Prostate gland (tissue), 2 donors: ENCODE data around the gene IPO13. TPM values are rescaled to one million over a fixed set of nuclear protein-coding genes. Genes with fewer than 3 reads are reported as not detected.

Source experiments
- DNase-seq: peaks from one replicate; pipeline ENCODE4 v3.0.0-alpha.2; 2019; ENCODE audit warnings: low spot score
- H3K27ac ChIP-seq, 2 donors: fragments of 200-600 bp; sonication (generic); 2 replicates each; pipeline ENCODE4 v1.5.1; 2017 to 2019
- H3K27me3 ChIP-seq: fragments of 200-600 bp; sonication (generic); replicated peaks from 2 replicates; pipeline ENCODE4 v1.5.1; 2019; ENCODE audit not compliant: insufficient read depth
- H3K36me3 ChIP-seq, 2 donors: fragments of 200-600 bp; sonication (generic); 1 replicate in 1 of 2; 2 replicates in 1 of 2; pipeline versions ENCODE4 v1.5.1 to v1.8.1; 2017 to 2019
- H3K4me1 ChIP-seq: fragments of 200-600 bp; sonication (generic); replicated peaks from 2 replicates; pipeline ENCODE4 v1.5.1; 2019
- H3K4me3 ChIP-seq, 2 donors: fragments of 200-600 bp; sonication (generic); 2 replicates each; pipeline ENCODE4 v1.5.1; 2017 to 2019
- H3K9me3 ChIP-seq: fragments of 200-600 bp; sonication (generic); 2 replicates; pipeline ENCODE4 v1.5.1; 2017
- POLR2A ChIP-seq: fragments of 450-650 bp; IDR thresholded peaks from one replicate; pipeline ENCODE4 v1.6.1; 2016; ENCODE audit warnings: antibody characterized with exemption, mild to moderate bottlenecking
- POLR2AphosphoS5 ChIP-seq: sonication (generic); formaldehyde crosslinking; IDR thresholded peaks from one replicate; pipeline ENCODE4 v1.6.1; 2017; ENCODE audit warnings: antibody characterized with exemption
- WGBS: methylation state at CpG from one replicate; pipeline ENCODE4 v1.1.5; 2018; 5-methylcytosine and 5-hydroxymethylcytosine counted together
- intact Hi-C: fragments of 100-400 bp; cut with DNase I; formaldehyde crosslinking; loops from one replicate; pipeline ENCODE4 v1.14.2; 2022
- total RNA-seq, 2 donors: library from RNA; depleted of rRNA; stranded (reverse); fragments of >200 nt; gene quantifications; one replicate each; pipeline ENCODE4 v1.1.0, GENCODE V29; 2016
- TF ChIP-seq, protein P1 (sequence below), 4 experiments: fragments of 200-600 bp in 2 of 4; fragments of 450-650 bp in 2 of 4; sonication (generic) in 2 of 4; IDR thresholded peaks; 1 replicate in 3 of 4; 2 replicates in 1 of 4; pipeline ENCODE4 v1.5.1; 2016 to 2019; ENCODE audit warnings: antibody characterized with exemption in 4 of 4, mild to moderate bottlenecking in 2 of 4, moderate library complexity in 2 of 4

IPO13 gene
- total RNA-seq, 2 donors from 2014 or later: 27.7 to 55.7 TPM

DNA sequence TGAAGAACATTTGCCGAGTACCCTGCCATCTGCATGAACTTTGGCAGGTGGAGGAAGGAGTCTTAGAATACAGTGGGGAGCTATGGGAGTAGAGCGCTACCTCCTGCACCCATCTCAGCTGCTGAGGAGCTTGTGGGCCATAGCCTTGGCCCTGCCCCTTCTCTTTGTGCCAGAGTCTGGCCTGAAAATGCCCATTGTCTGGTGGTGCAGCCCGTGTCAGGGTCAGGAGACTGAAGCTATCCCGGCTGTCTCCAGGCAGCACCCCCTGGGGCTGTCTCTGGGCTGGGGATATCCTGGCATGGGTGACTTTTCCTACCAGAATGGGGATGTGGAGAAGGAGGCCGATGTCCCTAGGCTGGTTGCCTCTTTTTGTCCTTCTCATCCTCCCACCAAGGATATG, 7.3 kb downstream of the IPO13 start:
- H3K36me3 ChIP-seq: peaks cover 0 to 8% of the 10 kb centered on the region in 2 donors
- no peaks in the 10 kb centered on the region for H3K9me3 ChIP-seq
- H3K4me3 ChIP-seq: no peak overlapping the region
- TF ChIP-seq, protein P1, sequence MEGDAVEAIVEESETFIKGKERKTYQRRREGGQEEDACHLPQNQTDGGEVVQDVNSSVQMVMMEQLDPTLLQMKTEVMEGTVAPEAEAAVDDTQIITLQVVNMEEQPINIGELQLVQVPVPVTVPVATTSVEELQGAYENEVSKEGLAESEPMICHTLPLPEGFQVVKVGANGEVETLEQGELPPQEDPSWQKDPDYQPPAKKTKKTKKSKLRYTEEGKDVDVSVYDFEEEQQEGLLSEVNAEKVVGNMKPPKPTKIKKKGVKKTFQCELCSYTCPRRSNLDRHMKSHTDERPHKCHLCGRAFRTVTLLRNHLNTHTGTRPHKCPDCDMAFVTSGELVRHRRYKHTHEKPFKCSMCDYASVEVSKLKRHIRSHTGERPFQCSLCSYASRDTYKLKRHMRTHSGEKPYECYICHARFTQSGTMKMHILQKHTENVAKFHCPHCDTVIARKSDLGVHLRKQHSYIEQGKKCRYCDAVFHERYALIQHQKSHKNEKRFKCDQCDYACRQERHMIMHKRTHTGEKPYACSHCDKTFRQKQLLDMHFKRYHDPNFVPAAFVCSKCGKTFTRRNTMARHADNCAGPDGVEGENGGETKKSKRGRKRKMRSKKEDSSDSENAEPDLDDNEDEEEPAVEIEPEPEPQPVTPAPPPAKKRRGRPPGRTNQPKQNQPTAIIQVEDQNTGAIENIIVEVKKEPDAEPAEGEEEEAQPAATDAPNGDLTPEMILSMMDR (IDR thresholded peaks at IDR 0.05): no peak
- no peak for TF ChIP-seq POLR2AphosphoS5
- no peak for TF ChIP-seq POLR2A
- intact Hi-C loops: no loop called here
- 93% methylated on average over 5 of the region's 5 CpGs for WGBS
- H3K27me3 ChIP-seq: no peaks in the 10 kb centered on the region
- DNase-seq: no peak
- peaks cover under 1% of the 10 kb centered on the region for H3K4me1 ChIP-seq
- H3K27ac ChIP-seq: no peak overlapping the region

DNA sequence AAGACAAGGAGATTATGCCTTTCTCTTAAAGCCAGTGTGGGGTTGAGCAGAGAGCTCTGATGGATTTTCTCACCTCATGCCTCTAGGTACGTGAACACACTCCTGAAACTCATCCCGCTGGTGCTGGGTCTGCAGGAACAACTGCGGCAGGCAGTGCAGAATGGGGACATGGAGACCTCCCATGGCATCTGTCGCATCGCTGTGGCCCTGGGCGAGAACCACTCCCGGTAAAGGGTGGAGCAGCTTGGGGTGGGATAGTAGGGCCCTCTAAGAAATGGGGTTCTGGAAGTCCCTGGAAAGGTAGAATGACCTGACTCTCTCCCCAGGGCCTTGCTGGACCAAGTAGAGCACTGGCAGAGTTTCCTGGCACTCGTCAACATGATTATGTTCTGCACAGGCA, 9.5 kb downstream of the IPO13 start:
- no peaks in the 10 kb centered on the region for H3K9me3 ChIP-seq
- peaks cover 0 to 8% of the 10 kb centered on the region in 2 donors for H3K36me3 ChIP-seq
- 97% methylated on average over 8 of the region's 8 CpGs for WGBS
- no peaks in the 10 kb centered on the region for H3K4me1 ChIP-seq
- no peak for DNase-seq
- intact Hi-C loops: no loop called here
- TF ChIP-seq, protein P1 (IDR thresholded peaks at IDR 0.05): no peak
- TF ChIP-seq POLR2AphosphoS5: no peak
- TF ChIP-seq POLR2A: no peak
- no peak overlapping the region for H3K4me3 ChIP-seq
- H3K27me3 ChIP-seq: no peaks in the 10 kb centered on the region
- H3K27ac ChIP-seq: no peak overlapping the region

DNA sequence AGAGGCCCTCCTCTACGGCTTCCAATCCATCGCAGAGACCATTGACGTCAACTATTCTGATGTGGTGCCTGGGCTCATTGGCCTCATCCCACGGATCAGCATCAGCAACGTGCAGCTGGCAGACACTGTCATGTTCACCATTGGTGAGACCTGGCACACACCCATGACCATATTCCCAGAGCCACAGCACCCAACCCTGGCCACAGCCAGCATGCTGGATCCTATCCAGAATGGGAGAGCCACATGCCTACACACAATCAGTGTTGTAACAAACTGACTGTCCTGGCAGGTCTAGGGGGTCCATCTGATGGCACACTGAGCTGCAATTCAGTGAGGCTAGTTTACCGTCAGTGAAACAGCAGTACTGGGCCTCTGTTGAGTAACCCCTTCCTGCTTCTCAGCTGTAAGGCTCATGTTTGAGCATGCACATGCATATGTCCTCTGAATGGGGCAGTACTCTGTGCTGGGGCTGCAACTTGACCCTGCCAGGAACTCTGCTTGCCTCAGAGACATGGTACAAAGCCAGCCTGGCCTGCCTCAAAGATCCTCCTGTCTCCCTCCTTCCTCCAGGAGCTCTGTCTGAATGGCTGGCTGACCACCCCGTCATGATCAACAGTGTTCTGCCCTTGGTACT, 10.8 kb downstream of the IPO13 start:
- Histone ChIP-seq H3K27ac (no peak overlapping the region), H3K27me3 (no peaks in the 10 kb centered on the region), H3K9me3 (no peaks in the 10 kb centered on the region), H3K4me3 (no peak overlapping the region), H3K36me3 (peaks cover 0 to 8% of the 10 kb centered on the region in 2 donors), H3K4me1 (no peaks in the 10 kb centered on the region)
- WGBS: 89% methylated on average over 7 of the region's 7 CpGs
- TF ChIP-seq, protein P1 (IDR thresholded peaks at IDR 0.05): no peak
- TF ChIP-seq POLR2AphosphoS5 (no peak), POLR2A (no peak)
- intact Hi-C loops: no loop called here
- no peak for DNase-seq

DNA sequence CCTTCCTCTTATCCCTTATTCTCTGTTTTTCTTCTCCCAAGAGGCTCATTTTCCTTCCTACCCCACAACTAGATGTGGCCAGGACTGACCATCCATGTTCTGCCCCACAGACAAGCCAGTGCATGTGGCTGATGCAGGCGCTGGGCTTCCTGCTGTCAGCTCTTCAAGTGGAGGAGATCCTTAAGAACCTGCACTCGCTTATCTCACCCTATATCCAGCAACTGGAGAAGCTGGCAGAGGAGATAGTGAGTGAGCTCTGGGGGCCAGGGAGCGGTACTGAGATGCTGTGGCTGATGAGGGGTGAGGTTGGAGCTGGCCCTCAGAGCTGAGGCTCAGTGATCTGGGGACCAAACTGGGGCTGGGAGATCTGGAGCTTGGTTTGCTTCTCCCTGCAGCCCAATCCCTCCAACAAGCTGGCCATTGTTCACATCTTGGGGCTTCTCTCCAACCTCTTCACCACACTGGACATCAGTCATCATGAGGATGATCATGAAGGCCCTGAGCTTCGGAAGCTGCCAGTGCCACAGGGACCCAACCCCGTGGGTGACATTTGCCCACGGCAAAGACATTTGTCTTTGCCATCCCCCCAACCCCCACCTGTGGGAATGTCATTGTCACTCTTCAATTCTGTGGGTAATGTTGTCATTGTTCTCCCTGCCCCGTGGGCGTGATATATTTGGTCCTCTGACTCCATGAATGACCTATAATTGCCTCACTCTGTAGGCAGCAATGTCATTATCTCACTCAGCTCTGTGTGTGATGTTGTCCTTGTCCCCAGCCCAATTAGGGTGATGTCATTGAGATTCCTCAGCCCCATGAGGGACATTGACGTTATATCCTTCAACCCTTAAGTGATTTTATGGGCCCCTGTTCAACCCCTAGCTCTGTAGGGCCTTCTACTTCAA, 11.9 kb downstream of the IPO13 start:
- TF ChIP-seq, protein P1 (IDR thresholded peaks at IDR 0.05): no peak
- TF ChIP-seq POLR2AphosphoS5 (no peak), POLR2A (no peak)
- Histone ChIP-seq H3K36me3 (peaks cover 0 to 8% of the 10 kb centered on the region in 2 donors), H3K27ac (no peak overlapping the region), H3K4me1 (no peaks in the 10 kb centered on the region), H3K4me3 (no peak overlapping the region), H3K9me3 (no peaks in the 10 kb centered on the region), H3K27me3 (no peaks in the 10 kb centered on the region)
- WGBS: 84% methylated on average over 9 of the region's 9 CpGs
- intact Hi-C loops: no loop called here
- DNase-seq: no peak
